ENCODE measurements around the gene RPSA. TPM values are rescaled to one million over a fixed set of nuclear protein-coding genes. Genes with fewer than 3 reads are reported as not detected.
"Not testable (repeated sequence)": the region's sequence is repeated elsewhere in the genome, so short reads cannot be mapped to it uniquely, and the experiment has no call there.

Gene RPSA
- total RNA-seq, 1 experiment from 2014 or later: 1,544 TPM

GRCh38 chr3:39454591-39455217, 48.2 kb downstream of the RPSA start:
- H3K4me1 ChIP-seq (replicated peaks; ENCODE audit: insufficient read depth): no peaks in the 10 kb centered on the region
- POLR2A ChIA-PET (ENCODE audit: unreplicated experiment): no interaction called here
- peaks cover 4% of the 10 kb centered on the region; the same call in 1 of the 2 replicates for H3K27me3 ChIP-seq (ENCODE audit: insufficient read depth, low read depth)
- H3K9me2 ChIP-seq (ENCODE audit: insufficient read depth): no peaks in the 10 kb centered on the region
- no peak overlapping the region for H2AFZ ChIP-seq
- intact Hi-C loops (cut with micrococcal nuclease; ENCODE audit: unreplicated experiment): no loop called here
- CTCF ChIA-PET: no interaction called here
- H3F3A ChIP-seq (ENCODE audit: insufficient read depth, low read depth): no peaks in the 10 kb centered on the region
- no TSS peak for BruUV-seq (replicated peaks)
- no peaks in the 10 kb centered on the region for H3K9me3 ChIP-seq (ENCODE audit: insufficient read depth, low read depth)
- DNase-seq: no peak
- H3K4me2 ChIP-seq: no peak overlapping the region
- no peak overlapping the region for H3K4me3 ChIP-seq
- no peaks in the 10 kb centered on the region for H3K79me2 ChIP-seq (ENCODE audit: low read depth)
- no peak for TF ChIP-seq EZH2 (IDR thresholded peaks at IDR 0.05; ENCODE audit: low read depth)
- TF ChIP-seq CTCF (conservative IDR thresholded peaks at IDR 0.05): no peak
- no peak overlapping the region for H3K27ac ChIP-seq
- H3K36me3 ChIP-seq (ENCODE audit: low read depth): no peaks in the 10 kb centered on the region
- H4K20me1 ChIP-seq (ENCODE audit: insufficient read depth): no peaks in the 10 kb centered on the region

- H3K4me1 ChIP-seq (replicated peaks; ENCODE audit: insufficient read depth): no peaks in the 10 kb centered on the region
- ChIA-PET CTCF (no interaction called here), POLR2A (ENCODE audit: unreplicated experiment) (no interaction called here)
- no peak overlapping the region for H3K27ac ChIP-seq
- no peak overlapping the region for H3K4me3 ChIP-seq
- no peak overlapping the region for H3K4me2 ChIP-seq
- H4K20me1 ChIP-seq (ENCODE audit: insufficient read depth): no peaks in the 10 kb centered on the region
- H3K36me3 ChIP-seq (ENCODE audit: low read depth): no peaks in the 10 kb centered on the region
- no peaks in the 10 kb centered on the region for H3F3A ChIP-seq (ENCODE audit: insufficient read depth, low read depth)
- no peaks in the 10 kb centered on the region for H3K9me3 ChIP-seq (ENCODE audit: insufficient read depth, low read depth)
- H3K27me3 ChIP-seq (ENCODE audit: insufficient read depth, low read depth): peaks cover 4% of the 10 kb centered on the region; the same call in 1 of the 2 replicates
- no peaks in the 10 kb centered on the region for H3K9me2 ChIP-seq (ENCODE audit: insufficient read depth)
- no peak for DNase-seq
- no peak for TF ChIP-seq EZH2 (IDR thresholded peaks at IDR 0.05; ENCODE audit: low read depth)
- TF ChIP-seq CTCF (conservative IDR thresholded peaks at IDR 0.05): no peak
- H2AFZ ChIP-seq: no peak overlapping the region
- no peaks in the 10 kb centered on the region for H3K79me2 ChIP-seq (ENCODE audit: low read depth)
- no TSS peak for BruUV-seq (replicated peaks)
- intact Hi-C loops (cut with micrococcal nuclease; ENCODE audit: unreplicated experiment): no loop called here
These were observed 49.6 kb downstream of the RPSA start for GRCh38 chr3:39456159-39456558.

- no peaks in the 10 kb centered on the region for H3F3A ChIP-seq (ENCODE audit: insufficient read depth, low read depth)
- CTCF ChIA-PET: no interaction called here
- H3K4me2 ChIP-seq: no peak overlapping the region
- H3K4me3 ChIP-seq: no peak overlapping the region
- TF ChIP-seq EZH2 (IDR thresholded peaks at IDR 0.05; ENCODE audit: low read depth): no peak
- no peak for TF ChIP-seq CTCF (conservative IDR thresholded peaks at IDR 0.05)
- POLR2A ChIA-PET (ENCODE audit: unreplicated experiment): no interaction called here
- no peak overlapping the region for H2AFZ ChIP-seq
- no peak for DNase-seq
- no peaks in the 10 kb centered on the region for H3K9me2 ChIP-seq (ENCODE audit: insufficient read depth)
- no peaks in the 10 kb centered on the region for H4K20me1 ChIP-seq (ENCODE audit: insufficient read depth)
- no peaks in the 10 kb centered on the region for H3K9me3 ChIP-seq (ENCODE audit: insufficient read depth, low read depth)
- intact Hi-C loops (cut with micrococcal nuclease; ENCODE audit: unreplicated experiment): no loop called here
- H3K4me1 ChIP-seq (replicated peaks; ENCODE audit: insufficient read depth): no peaks in the 10 kb centered on the region
- H3K27ac ChIP-seq: no peak overlapping the region
- peaks cover 4% of the 10 kb centered on the region; the same call in 1 of the 2 replicates for H3K27me3 ChIP-seq (ENCODE audit: insufficient read depth, low read depth)
- H3K36me3 ChIP-seq (ENCODE audit: low read depth): no peaks in the 10 kb centered on the region
- no TSS peak for BruUV-seq (replicated peaks)
- no peaks in the 10 kb centered on the region for H3K79me2 ChIP-seq (ENCODE audit: low read depth)
These were observed 50.8 kb downstream of the RPSA start for GRCh38 chr3:39457361-39457760.

GRCh38 chr3:39458579-39458978, 52.1 kb downstream of the RPSA start:
- POLR2A ChIA-PET (ENCODE audit: unreplicated experiment); H3K27ac ChIP-seq; H2AFZ ChIP-seq; intact Hi-C loops (cut with micrococcal nuclease; ENCODE audit: unreplicated experiment); H4K20me1 ChIP-seq (ENCODE audit: insufficient read depth); H3K9me2 ChIP-seq (ENCODE audit: insufficient read depth); H3K36me3 ChIP-seq (ENCODE audit: low read depth); H3K4me1 ChIP-seq (replicated peaks; ENCODE audit: insufficient read depth); H3K4me2 ChIP-seq; H3K27me3 ChIP-seq (ENCODE audit: insufficient read depth, low read depth); H3F3A ChIP-seq (ENCODE audit: insufficient read depth, low read depth); H3K4me3 ChIP-seq; H3K79me2 ChIP-seq (ENCODE audit: low read depth); H3K9me3 ChIP-seq (ENCODE audit: insufficient read depth, low read depth); DNase-seq; CTCF ChIA-PET; BruUV-seq (replicated peaks): not testable (repeated sequence)
